GM18505 (cell line): ENCODE data around the gene GLS.
"Not testable (repeated sequence)": the region's sequence is repeated elsewhere in the genome, so short reads cannot be mapped to it uniquely, and the experiment has no call there.

ENCODE experiments used
- ATAC-seq: cut with Tn5 transposase; IDR thresholded peaks from one replicate; pipeline ENCODE4 v1.9.1; 2021; ENCODE audit not compliant: unreplicated experiment
- POLR2A ChIP-seq: IDR thresholded peaks from 4 replicates; pipeline ENCODE4 v1.6.1; 2011; ENCODE audit warnings: borderline replicate concordance; ENCODE audit not compliant: insufficient read depth, insufficient read length; ENCODE audit errors: extremely low read depth

The GLS gene

DNA sequence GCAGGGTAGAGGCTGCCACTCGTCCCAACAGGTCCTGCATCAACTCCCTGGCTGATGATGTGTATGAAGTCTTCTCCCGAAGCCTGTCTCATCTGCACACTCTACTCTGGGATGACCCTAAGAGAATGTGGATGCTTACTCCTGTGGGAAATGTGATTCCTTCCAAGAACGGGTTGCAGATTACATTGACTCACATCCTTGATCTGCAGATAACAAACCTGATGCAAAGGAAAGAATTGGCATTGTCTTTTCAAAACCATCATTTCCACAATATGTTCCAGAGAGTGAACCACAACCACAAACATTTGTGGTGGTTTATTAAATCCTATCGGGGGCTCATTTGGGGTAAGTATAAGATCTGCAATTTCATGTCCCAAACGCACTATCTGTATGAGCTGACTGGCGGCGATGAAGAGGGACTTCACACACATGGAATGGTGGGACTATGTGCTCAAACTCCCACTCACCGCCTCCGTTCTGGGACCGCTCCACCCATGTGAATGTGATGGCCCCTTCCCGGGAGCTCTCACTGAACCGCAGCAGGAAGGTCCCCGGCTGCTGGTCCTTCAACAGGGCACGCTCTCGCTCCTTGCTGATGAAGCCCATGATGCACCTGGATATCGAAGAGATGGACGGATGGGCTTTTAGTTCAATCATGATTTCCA lies 97.9 kb downstream of the GLS start:
- no peak for ATAC-seq
- peak; percentile 35 for TF ChIP-seq POLR2A

DNA sequence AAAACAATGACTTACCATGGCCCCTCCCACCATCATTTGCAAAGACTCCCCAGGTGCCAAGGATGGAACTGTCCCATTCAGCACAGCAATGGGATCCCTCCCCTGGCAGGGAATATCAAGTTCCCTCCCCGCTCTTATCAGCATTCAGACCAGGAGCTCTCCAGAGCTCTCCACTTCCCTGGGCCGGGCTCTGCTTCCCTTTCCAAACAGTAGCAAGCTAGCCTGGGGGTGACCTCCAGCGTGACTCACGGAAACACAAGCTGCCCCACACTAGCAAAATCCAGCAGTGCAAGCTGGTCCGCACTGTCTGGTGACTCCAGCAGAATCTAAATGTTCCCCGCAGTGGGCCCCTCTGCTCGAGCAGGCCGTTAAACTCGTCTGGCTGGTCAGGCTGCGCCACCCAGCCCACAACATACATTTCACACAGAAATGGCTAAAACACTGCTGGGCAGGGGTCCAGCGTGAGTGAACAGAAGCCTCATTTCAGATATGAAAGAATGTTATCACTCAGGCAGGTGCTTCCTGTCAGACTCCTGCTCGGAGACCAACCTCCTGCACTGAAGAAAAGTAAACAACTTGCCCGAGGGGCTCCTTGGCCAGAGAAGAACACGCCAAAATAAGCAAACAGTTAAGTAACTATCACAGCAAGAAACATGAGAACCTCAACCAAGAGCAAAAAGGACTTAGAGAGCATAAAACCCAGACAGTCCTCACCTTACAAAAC lies 99.4 kb downstream of the GLS start:
- ATAC-seq, result no peak
- peak; percentile 2 for TF ChIP-seq POLR2A

- no peak for TF ChIP-seq POLR2A
- no peak for ATAC-seq
Measured at GRCh38 chr2:190980630-190981209, 100.1 kb downstream of the GLS start.

- no peak for TF ChIP-seq POLR2A
- ATAC-seq, result no peak
Measured at GRCh38 chr2:190981333-190981732, 100.7 kb downstream of the GLS start.

- no peak for TF ChIP-seq POLR2A
- no peak for ATAC-seq
Measured at GRCh38 chr2:190981733-190982132, 101.1 kb downstream of the GLS start.

DNA sequence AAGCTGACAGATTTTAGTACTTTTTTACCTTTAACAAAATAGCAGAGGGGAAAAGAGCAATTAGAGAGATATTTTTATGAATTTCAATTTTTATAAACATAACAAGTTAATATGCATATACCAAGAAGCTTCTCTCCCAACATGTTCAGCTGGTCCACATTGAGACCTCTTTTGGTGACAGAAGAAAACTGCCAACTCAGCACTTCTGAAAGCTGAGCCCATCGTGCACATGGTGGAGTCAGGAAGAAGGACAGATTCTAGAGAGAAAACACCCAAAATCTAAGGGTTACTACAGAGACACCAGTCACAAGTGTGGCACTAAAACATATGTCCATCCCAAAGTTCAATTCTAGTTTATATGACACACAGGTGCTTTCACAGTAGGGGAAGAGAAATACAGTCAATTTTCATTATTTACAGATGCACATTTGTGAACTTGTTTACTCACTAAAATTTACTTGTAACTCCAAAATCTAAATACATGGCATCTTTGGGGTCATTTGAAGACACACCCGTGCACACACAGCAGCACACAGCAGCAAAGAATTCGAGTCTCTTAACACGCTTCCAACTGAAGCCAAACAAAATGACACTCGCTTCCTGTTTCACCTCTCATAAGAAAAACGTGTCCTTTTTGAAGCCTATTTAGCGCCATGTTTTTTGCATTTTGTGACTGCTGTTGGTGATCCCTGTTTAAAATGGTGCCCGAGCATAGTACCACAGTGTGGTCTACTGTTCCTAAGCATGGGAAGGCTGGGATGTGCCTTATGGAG lies 101.8 kb downstream of the GLS start:
- peak; percentile 12 for TF ChIP-seq POLR2A
- ATAC-seq, result no peak

DNA sequence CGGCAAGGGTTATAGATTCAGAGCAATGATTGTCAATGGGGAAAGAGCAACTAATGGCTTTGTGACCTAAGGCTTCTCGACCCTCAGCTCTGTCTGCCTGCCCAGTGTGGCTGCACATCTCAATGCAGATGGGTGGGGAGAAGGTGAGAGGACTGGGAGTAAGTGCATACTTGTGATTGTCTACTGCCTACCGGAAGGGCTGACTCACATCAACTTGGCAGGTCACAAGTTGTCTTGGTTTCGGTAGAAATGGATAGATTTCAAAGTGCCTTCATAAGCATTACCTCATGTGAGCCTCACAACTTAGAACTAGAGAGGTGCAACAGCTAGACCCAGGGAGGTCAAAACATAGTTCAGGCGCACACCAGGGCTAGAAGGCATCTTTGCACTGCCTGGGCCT lies 104.0 kb downstream of the GLS start:
- no peak for ATAC-seq
- TF ChIP-seq POLR2A, result peak; percentile 42

DNA sequence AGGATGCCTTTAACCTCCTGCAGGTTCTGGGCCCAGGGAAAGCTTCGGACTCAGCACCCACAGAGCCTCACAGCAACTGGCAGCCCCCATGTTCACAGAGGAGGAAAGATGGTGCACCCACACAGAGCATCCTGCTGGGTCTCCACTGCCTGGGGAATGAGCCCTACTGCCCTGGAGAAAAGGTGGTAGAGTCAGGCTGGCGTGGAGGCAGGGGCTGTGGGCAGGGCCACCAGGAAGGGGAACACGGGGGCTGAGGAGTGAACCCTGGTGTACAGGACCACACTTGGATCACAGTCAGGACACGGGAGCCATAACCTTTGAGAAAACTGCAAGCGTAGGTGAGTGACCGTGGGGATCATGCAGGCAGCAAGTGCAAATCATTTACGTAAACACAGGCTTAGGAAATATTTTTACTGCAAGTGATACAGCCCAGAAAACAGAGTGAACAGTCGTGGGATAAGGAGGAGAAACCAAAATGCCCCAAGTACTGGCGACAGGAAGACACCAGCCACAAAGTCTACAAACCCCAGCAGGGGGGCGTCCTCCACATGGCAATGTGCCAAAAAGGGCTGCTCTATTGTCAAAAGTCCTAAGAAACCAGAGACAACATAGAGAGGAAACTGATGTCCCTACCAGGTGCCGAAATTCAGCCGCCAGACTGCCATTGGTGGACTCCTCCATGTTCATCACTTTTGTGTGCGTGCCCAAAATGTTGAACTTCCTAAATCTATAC lies 105.8 kb downstream of the GLS start:
- no peak for TF ChIP-seq POLR2A
- no peak for ATAC-seq

DNA sequence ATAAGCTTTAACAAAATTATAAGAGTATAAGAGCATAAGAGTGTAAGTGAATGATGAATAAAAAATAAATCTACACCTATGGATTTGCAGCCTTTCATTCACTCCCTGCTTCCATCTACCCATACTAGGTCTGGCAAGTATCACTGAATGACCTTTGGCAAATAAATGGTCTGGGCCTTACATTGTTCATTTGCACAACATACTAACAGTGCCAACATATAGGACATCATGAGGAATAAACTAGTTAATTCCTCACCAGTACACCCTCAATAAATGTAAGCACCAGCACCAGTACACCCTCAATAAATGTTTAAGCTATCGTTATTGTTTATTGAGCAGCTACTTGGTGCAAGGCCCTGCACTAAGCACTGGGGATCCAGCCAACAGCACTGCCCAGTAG lies 106.5 kb downstream of the GLS start:
- ATAC-seq, result no peak

GRCh38 chr2:190987938-190988337 lies 107.3 kb downstream of the GLS start:
- ATAC-seq, result no peak
- no peak for TF ChIP-seq POLR2A

More for the DNA sequence above, 106.5 kb downstream of the GLS start:
- TF ChIP-seq POLR2A, result peak; percentile 4

DNA sequence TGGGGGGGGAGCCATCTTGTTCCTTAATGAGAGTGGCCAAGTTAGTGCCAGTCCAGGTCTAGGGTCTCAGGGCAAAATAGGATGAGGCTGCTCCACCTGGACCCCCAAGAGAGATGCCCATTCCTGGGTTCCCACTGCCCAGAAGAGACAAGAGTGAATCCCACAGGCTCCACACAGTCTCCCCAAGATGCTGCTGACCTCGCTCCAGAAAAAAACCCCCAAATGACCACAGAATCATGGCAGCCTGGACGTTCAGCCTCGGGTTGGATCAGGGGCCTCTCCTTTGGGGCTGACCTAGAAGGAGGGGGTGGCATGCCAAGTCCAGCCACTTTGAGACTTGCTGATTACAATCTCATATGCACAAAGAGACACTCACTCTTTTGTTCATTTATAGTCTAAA lies 108.3 kb downstream of the GLS start:
- no peak for ATAC-seq
- peak; percentile 51 for TF ChIP-seq POLR2A

DNA sequence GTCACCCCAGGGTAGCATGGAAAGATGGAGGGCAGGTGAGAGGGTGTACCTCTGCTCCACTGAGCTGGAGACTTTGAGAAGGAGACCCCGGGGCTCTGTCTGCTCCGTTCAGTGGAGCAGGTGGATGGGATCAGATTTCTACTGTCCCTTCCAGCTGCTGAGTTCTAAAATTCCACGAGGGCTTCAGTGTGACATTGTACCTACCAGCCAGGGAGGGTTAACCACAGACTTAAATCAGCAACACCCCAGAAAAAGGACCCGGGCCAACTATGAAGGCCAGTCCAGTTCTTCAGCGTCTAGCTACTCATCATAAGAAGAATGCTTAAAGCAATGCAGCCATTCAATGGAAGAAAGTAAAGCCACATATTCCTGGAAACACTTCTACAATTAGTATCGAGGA lies 109.5 kb downstream of the GLS start:
- no peak for TF ChIP-seq POLR2A
- ATAC-seq, result no peak

DNA sequence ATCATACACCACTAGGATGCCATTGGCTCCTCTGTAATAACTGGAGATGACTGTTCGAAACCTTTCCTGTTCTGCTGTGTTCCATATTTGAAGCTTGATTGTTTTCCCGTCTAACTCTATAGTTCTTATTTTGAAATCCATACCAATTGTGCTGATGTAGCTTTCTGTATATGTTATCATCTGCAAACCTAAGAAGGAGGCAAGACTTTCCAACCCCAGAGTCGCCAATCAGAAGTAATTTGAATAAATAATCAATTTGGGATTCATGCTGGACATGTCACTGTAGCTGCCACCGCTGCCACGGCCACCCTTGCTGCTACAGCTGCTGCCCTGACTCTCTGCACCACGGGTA lies 112.6 kb downstream of the GLS start:
- no peak for ATAC-seq
- no peak for TF ChIP-seq POLR2A

DNA sequence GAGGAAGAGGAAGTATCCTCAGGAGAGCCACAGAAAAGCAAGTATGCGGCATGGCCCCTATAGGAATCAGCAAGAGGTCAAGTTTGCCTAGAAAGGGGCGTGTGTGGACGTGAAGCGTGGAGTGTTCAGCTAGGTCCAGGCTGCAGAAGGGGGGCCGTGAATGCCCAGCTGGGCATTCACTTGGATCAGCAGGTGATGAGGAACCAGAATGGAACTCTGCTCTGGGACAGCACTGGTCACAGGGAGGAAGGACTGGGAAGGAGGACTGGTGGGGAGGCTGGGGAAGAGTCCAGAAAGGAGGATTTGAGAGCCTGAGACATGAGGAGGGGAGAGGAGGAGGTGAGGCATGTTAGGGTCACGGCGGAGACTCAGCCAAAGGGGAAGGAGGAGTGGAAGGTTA lies 113.5 kb downstream of the GLS start:
- no peak for ATAC-seq
- peak; percentile 22 for TF ChIP-seq POLR2A

GRCh38 chr2:190995315-190995714 lies 114.7 kb downstream of the GLS start:
- not testable (repeated sequence) for ATAC-seq
